Measurements from ENCODE around the gene VSIG10L2.

DNA sequence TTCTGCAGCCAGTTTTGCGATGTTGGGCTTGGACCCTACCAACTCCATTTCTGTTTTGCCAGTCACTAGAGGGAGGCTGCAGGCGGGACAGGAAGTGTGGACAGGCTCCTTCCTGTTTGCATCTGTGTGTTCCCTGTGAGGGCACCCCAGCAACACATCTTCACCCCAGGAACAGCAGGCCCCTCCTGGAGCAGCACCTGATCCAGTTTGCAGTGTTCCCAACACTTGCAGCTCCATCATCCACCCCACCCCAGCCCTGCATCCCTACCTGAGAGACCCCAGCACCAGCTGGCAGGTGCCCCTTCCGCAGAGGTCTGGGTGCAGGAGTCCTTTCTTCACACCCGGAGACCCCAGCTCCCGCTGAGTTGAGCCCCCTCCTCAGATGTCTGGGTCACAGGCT lies 7.4 kb upstream of the VSIG10L2 start:
- TF ChIP-seq CTCF (IDR thresholded peaks at IDR 0.05) (no peak), EP300 (IDR thresholded peaks at IDR 0.05) (no peak), POLR2A (IDR thresholded peaks at IDR 0.05) (no peak), POLR2AphosphoS5 (IDR thresholded peaks at IDR 0.05) (no peak)

Data from upper lobe of left lung (tissue), 4 donors.